Measurements from ENCODE around the gene TNFRSF21.

TNFRSF21 gene

DNA sequence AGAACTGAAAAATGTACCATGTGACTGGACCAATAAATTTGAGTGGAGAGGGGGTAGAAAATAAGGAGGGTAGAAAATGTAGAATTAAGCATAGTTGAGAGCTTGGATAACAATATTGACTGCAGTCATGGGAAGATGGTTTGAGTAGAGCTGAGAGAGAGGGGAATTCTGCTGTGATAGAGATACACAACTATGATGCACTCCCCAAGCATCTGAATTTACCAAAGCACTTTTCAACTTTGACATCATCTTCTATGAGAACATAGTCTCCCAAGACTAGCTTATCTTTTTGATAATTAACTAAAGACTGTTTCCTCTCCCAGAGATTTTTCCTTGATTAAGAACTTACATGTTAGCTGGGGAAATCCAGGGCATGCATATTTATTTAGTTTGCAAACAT is 103.1 kb downstream of the TNFRSF21 start:
- DNase-seq, result no peak

DNA sequence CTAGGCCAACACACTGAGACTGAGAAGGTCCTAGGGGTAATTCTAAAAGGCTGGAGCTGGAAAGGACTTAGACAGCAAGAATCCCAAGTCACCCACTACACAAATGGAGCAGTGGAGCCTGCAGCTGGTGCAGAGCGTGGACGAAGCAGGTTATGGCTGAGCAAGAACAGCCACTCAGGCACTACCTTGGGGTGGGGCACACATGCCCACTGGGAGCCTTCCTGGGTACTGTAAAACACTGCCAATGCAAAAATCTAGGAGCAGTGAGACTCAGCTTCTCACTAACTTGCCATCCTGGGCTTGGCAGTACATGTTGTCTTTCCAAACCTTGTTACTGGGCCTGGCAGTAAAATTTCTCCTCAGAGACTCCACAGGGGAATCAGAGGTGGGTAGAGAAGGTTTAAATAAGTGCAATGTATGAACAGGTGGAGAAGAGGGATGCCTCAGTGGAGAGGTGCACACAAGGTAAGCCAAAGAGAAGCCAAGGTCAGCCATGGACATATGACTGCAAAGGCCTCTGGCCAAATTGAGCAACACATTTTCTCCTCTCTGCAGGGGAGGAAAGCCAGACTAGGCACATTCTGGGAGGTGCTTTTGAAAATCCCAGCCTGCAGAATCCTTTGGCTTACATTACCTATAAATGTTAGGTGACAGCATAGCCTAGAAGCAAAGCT is 105.6 kb downstream of the TNFRSF21 start:
- DNase-seq, result no peak

DNA sequence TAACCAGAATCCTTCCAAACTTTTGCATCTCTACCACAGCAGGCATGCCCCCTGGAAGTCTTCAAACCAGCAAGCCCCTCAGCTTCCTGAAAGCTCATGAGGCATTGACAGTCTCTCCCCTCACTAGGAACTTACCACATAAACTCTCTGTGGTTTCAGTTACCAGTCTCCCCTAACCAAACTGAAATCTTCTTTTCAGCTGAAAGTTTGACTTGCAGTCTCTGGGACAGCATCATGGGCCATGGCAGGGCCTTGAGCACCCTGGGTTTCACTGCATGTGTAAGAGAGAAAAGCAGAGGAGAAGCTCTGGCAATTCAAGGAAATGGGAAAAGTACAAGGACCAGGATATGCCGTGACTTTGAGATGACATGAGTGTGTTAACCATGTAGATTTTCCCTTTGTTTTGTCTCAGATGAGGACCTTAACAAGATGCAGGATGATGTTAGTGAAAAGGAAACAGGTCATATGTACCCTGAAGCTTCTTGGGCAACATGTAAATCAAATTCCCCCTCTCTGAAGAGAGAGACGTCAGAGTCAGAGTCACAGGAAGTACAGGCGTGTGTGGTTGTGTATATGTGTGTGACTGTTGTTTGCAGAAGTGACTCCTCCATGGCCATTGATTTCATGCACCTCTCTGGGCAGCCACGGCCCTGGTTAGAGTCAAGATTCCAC is 106.3 kb downstream of the TNFRSF21 start:
- DNase-seq, result peak; percentile 75

DNA sequence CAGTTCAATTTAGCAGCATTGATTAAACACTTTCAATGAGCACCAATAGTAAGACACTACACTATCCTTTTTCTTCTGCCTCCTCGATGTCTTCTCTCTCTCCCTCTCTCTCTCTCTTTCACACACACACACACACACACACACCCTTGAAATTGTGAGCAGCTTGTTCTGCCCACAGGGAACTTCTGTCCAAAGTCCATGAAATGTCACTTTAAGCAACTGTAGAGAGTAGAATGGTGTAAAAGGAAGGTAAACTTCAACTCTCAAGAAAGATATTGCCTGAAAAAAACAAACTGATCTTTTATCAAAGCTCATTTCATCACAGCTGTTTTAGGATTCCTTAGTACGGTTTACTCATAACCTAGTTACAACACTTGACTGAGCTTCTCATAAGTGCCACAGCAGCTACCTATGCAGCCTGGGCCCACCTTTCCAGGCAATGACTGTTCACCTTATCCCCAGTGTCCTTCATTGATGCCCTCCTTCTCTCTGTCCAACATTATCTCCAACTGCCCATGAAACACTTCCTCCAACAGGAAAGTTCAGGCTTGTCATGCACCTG is 107.0 kb downstream of the TNFRSF21 start:
- no peak for DNase-seq

DNA sequence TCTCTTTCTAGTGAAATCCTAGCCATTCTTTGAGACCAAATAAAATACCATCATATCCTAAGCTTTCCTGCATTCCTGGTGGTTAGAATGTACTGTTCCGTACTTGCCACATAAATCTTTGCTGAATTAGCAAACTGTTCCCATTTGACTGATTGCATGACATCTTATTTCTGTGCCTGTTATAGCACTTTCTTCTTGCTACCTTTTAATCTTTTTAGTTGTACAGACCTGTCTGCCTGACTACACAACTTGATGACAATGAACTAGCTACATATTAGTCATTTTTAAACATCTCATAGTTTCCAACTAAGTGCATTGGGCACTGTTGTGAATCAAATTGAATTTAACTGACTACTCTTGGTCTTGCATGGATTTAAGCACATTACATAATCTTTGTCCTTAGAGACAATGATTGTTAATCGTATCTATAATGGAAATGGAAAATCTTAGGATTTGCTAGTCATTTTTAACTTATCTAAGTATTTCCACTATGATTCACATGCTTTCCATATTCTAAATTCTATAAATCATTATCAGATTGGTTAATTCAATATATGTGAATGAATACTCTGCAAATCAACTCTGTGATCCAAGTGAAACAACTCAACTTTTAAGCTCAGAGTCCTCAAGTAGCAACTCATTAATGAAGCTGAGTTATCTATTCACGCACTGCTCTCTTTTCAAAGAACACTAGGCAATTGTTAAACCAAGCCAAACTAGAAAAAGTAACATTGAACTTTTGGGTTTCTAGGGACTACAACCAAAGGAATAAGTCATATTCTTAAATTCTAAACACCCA is 109.0 kb downstream of the TNFRSF21 start:
- no peak for DNase-seq

DNA sequence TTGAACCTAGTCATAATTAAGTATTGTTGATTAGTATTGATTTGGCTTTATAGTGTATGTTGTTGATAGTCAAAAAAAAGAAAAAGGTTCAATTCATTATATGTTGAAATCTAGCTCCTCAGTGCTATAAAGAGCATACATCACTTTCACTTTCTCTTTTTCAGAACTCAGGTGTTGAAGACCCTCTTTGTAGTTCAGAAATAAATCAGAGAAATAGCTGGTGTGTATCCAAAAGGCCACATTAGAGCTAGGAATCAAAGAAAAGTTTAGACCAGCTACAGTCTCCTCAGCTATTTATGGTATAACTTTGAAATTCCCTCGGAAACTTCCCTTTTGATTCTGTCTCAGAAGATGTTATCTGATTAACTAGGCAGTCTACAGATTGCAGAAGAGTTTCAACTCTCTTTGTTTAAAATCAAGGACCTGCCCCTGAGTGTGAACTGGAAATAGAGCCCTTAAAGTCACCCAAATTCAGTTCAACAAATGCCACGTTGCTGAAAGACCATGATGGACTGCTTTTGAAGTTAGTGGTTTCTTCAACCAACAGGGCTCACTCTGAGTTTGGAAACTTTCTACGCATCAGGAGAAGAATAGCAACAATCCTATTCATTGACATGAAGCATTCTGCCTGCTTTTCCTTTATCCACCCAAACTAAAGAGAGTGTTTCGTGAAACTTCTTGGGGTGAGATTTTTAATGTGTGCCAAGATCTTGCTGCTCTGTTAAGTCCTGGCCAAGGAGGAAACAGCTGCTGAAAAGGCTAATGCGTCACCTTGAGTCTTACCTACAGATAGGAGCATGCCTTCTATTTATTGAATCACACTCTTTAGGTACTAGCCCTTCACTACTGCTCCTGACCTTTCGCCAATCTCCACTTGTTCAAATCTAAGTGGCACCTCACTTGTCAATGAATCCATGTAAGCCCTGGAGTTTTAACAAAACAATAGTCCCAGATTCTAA is 111.7 kb downstream of the TNFRSF21 start:
- DNase-seq, result no peak

DNA sequence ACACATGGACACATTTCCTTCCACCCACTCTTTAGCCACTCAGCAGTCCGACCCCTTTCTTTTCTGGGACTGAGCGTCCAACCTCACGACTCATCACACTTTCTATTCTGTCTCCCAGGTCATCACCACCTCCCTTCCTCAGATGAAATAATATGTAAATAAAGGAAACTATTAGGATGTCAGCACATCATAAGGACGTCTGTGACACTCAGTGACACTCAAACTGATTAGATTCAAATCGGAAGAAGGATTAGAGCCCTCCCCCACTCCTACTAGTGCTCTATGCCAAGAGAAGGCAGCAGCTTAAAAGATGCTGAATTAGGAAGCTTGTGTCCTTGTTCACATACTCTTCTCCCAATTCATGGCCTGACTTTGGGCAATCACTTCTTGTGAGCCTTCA is 113.6 kb downstream of the TNFRSF21 start:
- DNase-seq, result peak; percentile 17

DNA sequence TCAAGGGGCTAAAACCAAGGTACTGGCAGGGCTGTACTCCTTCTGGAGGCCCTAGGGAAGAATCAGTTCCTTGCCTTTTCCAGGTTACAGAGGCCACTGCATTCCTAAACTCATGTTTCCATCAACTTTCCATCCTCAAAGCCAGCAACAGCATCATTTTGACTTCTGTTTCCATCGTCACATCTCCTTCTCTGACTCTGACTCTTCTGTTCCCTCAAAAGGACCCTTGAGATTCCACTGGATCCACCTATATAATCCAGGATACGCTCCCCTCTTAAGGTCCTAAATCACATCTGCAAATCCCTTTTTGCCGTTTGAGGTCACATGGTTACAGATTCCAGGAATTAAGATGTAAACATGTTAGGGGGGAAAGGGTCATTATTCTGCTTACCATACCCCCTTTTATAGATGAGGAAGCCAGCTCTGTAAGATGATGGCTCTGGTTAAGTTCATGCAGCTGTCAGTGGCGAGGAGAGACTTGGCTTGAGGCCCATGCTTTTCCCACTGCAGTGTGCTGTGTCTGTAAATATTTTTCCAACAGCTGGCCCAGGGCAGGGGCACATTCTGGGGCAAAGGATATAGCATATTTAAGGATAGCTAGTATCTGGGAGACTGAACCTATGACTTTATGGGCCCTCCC is 114.6 kb downstream of the TNFRSF21 start:
- DNase-seq, result no peak

DNA sequence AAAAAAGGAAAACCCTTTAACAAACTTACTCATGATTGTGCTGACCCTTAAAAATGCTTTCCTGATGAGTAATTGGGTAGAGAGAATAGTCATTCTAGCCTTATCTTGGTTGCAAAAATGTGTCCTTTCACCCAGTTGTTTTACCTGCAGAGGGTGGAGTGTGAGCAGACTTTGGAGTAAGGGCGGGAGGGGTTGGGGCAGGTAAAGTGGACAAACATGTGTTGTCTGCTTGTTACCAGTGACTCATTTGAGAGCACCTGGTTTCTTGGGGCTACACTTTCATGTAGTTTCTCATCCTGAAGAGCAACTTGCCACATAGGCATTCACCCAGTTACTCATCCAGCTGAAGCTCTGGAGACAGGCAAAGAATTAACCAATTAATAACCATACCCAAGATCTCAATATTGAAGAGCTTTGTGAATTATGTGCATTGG is 121.1 kb downstream of the TNFRSF21 start:
- no peak for DNase-seq

DNA sequence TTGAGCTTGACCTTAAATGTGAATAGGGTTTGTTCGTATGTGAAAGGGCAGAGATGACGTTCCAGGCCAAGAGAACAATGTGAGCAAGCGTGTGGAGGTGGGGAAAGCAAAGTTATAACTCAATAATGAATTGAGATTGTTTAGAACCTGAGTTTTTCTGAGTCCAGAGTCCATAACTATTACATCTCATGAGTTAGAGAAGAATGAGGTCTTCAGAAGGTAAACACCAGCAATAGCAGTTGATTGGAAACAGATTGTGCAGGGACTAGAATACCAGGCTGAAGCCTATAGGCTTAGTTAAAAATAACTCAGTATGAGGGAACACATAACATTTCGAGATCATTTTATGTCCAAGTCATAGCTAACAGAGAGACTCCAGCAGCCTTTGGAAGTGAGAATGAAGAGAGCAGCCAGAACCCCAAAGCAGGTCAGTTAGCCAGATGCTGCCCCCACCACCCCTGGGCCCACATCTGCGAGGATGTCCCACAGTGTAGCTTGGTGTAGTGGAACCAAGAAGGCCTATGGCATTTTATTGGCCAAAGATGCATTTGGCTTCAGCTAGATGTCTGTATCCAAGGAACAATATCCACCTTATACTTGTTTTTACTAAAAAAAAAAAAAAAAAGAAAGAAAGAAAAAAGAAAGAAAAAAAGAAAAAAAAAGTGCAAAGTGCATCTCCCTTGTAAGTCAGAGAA is 121.7 kb downstream of the TNFRSF21 start:
- DNase-seq, result no peak

DNA sequence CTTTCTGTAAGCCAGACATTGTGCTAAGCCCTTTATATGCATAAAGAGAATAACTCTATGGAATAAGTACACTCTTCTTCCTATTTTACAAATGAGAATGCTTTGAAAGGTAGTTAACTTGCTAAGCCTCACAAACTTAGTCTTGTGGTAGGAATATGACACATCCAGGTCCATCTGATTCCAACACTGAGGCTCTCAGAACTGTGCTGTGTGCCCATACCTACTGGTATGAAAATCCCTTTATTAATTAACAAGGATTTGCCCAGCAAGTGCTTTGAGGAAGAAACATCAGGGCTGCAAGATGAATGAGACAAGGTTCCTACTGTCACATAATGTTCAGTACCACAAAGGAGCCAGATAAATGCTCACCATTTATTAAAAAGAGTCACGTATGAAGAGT is 122.6 kb downstream of the TNFRSF21 start:
- DNase-seq, result no peak

DNA sequence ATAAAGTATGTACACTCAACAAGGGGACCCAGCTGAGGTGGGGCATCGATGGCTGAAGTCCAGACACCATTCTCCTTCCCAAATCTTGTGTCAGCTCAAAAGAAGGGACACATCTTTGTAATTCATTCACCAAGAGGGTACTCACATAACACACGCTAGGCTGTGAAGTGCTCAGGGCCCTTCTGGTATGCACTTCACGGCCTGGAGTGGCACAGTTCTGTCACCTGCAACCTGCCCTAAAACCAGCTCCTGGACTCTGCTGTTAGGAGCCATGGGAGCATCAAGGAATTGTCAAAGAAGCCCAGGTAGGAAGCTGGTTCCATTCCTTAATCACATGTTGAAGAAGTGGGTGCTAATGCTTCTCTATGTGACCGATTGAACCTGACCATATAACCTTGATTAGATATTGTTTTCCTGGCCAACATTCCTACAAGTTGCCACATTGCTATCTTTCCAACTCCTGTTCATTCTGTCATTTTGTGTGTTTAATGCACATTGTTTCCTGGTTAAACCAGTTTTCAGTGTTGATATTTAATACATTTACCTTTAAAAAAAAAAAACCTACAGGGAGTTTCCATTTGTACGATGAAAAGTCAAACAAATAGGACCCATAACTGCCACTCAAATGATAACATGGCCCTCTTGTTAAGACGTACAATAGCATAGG is 127.3 kb downstream of the TNFRSF21 start:
- DNase-seq, result no peak

DNA sequence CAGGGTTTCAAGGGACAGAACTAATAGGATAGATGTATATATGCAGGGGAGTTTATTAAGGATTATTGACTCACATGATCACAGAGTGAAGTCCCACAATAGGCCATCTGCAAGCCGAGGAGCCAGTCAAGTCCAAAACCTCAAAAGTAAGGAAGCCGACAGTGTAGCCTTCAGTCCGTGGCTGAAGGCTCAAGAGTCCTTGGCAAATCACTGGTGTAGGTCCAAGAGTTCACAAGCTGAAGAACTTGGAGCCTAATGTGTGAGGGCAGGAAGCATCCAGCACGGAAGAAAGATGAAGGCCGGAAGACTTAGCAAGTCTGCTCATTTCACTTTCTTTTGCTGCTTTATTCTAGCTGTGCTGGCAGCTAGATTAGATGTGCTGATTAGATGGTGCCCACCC is 128.0 kb downstream of the TNFRSF21 start:
- no peak for DNase-seq
